Jurkat, Clone E6-1 (cell line): ENCODE results near the gene NPR2.

Experiments
- DNase-seq: peaks from one replicate; pipeline ENCODE4 v3.0.0-alpha.2; 2011; ENCODE audit warnings: low read depth, low spot score
- H3K4me3 ChIP-seq: 2 replicates; pipeline ENCODE4 v1.5.1; 2011; ENCODE audit warnings: mild to moderate bottlenecking, low read length, control low read depth, moderate library complexity

NPR2 gene

GRCh38 chr9:35759795-35760194, 31.6 kb upstream of the NPR2 start:
- no peak for DNase-seq
- H3K4me3 ChIP-seq = no peak overlapping the region

- DNase-seq = no peak
- no peak overlapping the region for H3K4me3 ChIP-seq
These were observed 30.7 kb upstream of the NPR2 start for GRCh38 chr9:35760651-35761050.

GRCh38 chr9:35763181-35763580, 28.2 kb upstream of the NPR2 start:
- H3K4me3 ChIP-seq = no peak overlapping the region
- DNase-seq = no peak

- no peak overlapping the region for H3K4me3 ChIP-seq
- no peak for DNase-seq
These were observed 27.6 kb upstream of the NPR2 start for GRCh38 chr9:35763803-35764202.

- H3K4me3 ChIP-seq = no peak overlapping the region
- no peak for DNase-seq
These were observed 24.4 kb upstream of the NPR2 start for GRCh38 chr9:35766997-35767396.

- no peak overlapping the region for H3K4me3 ChIP-seq
- DNase-seq = no peak
These were observed 23.9 kb upstream of the NPR2 start for GRCh38 chr9:35767458-35767857.

- DNase-seq = no peak
These were observed 21.6 kb upstream of the NPR2 start for GRCh38 chr9:35769763-35770162.

GRCh38 chr9:35771075-35771433, 20.3 kb upstream of the NPR2 start:
- no peak for DNase-seq
- no peak overlapping the region for H3K4me3 ChIP-seq

More at GRCh38 chr9:35769763-35770162, 21.6 kb upstream of the NPR2 start:
- no peak overlapping the region for H3K4me3 ChIP-seq

GRCh38 chr9:35771534-35771933, 19.9 kb upstream of the NPR2 start:
- no peak for DNase-seq
- no peak overlapping the region for H3K4me3 ChIP-seq

GRCh38 chr9:35771943-35772342, 19.4 kb upstream of the NPR2 start:
- H3K4me3 ChIP-seq = no peak overlapping the region
- DNase-seq = no peak

- no peak overlapping the region for H3K4me3 ChIP-seq
- no peak for DNase-seq
These were observed 16.3 kb upstream of the NPR2 start for GRCh38 chr9:35774907-35775635.

GRCh38 chr9:35776018-35776417, 15.4 kb upstream of the NPR2 start:
- no peak for DNase-seq
- H3K4me3 ChIP-seq = no peak overlapping the region

- no peak for DNase-seq
- no peak overlapping the region for H3K4me3 ChIP-seq
These were observed 12.9 kb upstream of the NPR2 start for GRCh38 chr9:35778496-35778895.

GRCh38 chr9:35781066-35781465, 10.3 kb upstream of the NPR2 start:
- DNase-seq = no peak
- no peak overlapping the region for H3K4me3 ChIP-seq

GRCh38 chr9:35783418-35783817, 8.0 kb upstream of the NPR2 start:
- H3K4me3 ChIP-seq = no peak overlapping the region
- DNase-seq = no peak

- no peak for DNase-seq
- no peak overlapping the region for H3K4me3 ChIP-seq
These were observed 1.9 kb upstream of the NPR2 start for GRCh38 chr9:35789541-35789940.

GRCh38 chr9:35790025-35790384, 1.4 kb upstream of the NPR2 start:
- no peak for DNase-seq
- H3K4me3 ChIP-seq = no peak overlapping the region

GRCh38 chr9:35790385-35791296, 750 bp upstream of the NPR2 start:
- H3K4me3 ChIP-seq = no peak overlapping the region
- DNase-seq = peak; percentile 46

GRCh38 chr9:35792024-35792813, 828 bp downstream of the NPR2 start:
- H3K4me3 ChIP-seq = no peak overlapping the region
- no peak for DNase-seq

GRCh38 chr9:35792826-35793225, 1.4 kb downstream of the NPR2 start:
- H3K4me3 ChIP-seq = no peak overlapping the region
- no peak for DNase-seq
